HG03025 (cell line): Measurements from ENCODE around the gene ELFN2.

ENCODE experiments used
- ATAC-seq: cut with Tn5 transposase; IDR thresholded peaks from one replicate; pipeline ENCODE4 v1.9.1; 2021; ENCODE audit warnings: mild to moderate bottlenecking, moderate library complexity; ENCODE audit not compliant: unreplicated experiment, low FRiP score

ELFN2 gene

GRCh38 chr22:37391702-37392101, 35.6 kb downstream of the ELFN2 start:
- no peak for ATAC-seq

GRCh38 chr22:37390075-37390474, 37.2 kb downstream of the ELFN2 start:
- ATAC-seq: no peak

GRCh38 chr22:37388538-37388937, 38.7 kb downstream of the ELFN2 start:
- ATAC-seq: no peak

- ATAC-seq: no peak
These were observed 39.5 kb downstream of the ELFN2 start for GRCh38 chr22:37387793-37388192.

GRCh38 chr22:37386441-37386840, 40.8 kb downstream of the ELFN2 start:
- ATAC-seq: no peak

GRCh38 chr22:37384691-37385090, 42.6 kb downstream of the ELFN2 start:
- ATAC-seq: no peak

GRCh38 chr22:37383341-37383740, 43.9 kb downstream of the ELFN2 start:
- ATAC-seq: no peak

GRCh38 chr22:37381489-37381888, 45.8 kb downstream of the ELFN2 start:
- no peak for ATAC-seq

GRCh38 chr22:37379722-37380121, 47.6 kb downstream of the ELFN2 start:
- ATAC-seq: no peak

GRCh38 chr22:37379085-37379484, 48.2 kb downstream of the ELFN2 start:
- ATAC-seq: no peak

- ATAC-seq: no peak
These were observed 48.6 kb downstream of the ELFN2 start for GRCh38 chr22:37378642-37379058.

GRCh38 chr22:37377927-37378326, 49.4 kb downstream of the ELFN2 start:
- ATAC-seq: no peak

GRCh38 chr22:37377138-37377537, 50.1 kb downstream of the ELFN2 start:
- no peak for ATAC-seq

- ATAC-seq: no peak
These were observed 50.6 kb downstream of the ELFN2 start for GRCh38 chr22:37376643-37377042.

- no peak for ATAC-seq
These were observed 51.5 kb downstream of the ELFN2 start for GRCh38 chr22:37375801-37376200.

GRCh38 chr22:37374571-37374970, 52.7 kb downstream of the ELFN2 start:
- ATAC-seq: no peak

- no peak for ATAC-seq
These were observed 53.8 kb downstream of the ELFN2 start for GRCh38 chr22:37373451-37373850.

- ATAC-seq: no peak
These were observed 55.4 kb downstream of the ELFN2 start for GRCh38 chr22:37371911-37372310.

- no peak for ATAC-seq
These were observed 55.8 kb downstream of the ELFN2 start for GRCh38 chr22:37371491-37371890.

- ATAC-seq: no peak
These were observed 56.8 kb downstream of the ELFN2 start for GRCh38 chr22:37370306-37370979.

- ATAC-seq: no peak
These were observed 57.8 kb downstream of the ELFN2 start for GRCh38 chr22:37369483-37369882.

- ATAC-seq: no peak
These were observed 59.2 kb downstream of the ELFN2 start for GRCh38 chr22:37368058-37368457.

- no peak for ATAC-seq
These were observed 60.7 kb downstream of the ELFN2 start for GRCh38 chr22:37366601-37367000.
